D721Med (cell line): ENCODE measurements around the gene DLK1.

Experiments used
- DNase-seq: peaks from one replicate; pipeline ENCODE4 v3.0.0; 2011; ENCODE audit warnings: low spot score; ENCODE audit not compliant: insufficient read length
- FAIRE-seq: peaks from 2 replicates; lab custom pipeline; 2011; peaks lifted over from hg19 to GRCh38; lab: Jason Lieb, UNC
- TF ChIP-seq, protein P1 (sequence below): IDR thresholded peaks from 2 replicates; pipeline ENCODE4 v1.5.1; 2012; ENCODE audit warnings: mild to moderate bottlenecking, control low read depth; ENCODE audit not compliant: insufficient read depth; ENCODE audit errors: missing control alignments

DLK1 gene

DNA sequence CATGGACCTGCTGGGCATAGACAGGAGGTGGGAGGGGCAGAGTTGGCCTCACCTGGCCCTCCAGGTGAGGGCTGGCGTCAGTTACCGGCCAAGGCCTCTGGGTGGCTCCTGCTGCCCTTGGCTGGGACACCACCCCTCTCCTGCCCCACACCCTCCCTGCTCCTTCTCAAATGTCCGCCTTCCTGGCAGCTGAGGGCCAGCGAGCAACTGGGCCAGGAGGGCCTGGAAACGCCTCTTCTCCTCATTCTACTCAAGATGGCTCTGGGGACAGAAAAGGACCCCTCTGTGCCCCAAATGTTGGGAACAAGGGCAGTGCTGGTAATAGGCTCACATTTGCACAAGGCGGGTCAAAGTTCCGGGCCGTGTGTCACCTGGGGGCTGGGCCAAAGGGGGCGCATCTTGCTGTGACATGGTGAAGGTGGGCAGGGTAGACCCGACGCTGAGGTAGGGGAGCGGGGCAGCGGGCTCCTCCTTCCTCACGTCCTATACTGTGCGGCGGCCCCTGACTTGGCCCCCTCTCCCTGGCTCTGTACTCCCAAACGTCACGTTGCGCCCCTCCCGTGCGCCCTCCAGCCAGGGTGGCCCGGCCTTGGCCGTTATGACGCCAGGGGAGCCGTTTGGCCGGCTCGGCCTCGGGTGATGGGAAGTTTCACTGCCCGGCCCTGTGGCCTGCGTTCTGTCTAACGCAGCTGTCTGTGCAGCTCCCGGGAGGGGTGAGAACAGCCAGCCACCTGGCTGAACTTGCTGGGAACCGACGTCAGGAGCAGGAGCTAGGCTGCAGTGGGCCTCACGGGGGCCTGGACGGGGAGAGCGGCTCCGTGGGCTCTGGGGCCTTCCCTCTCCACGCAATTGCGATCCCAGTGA, 18.0 kb upstream of the DLK1 start:
- no peak for FAIRE-seq

DNA sequence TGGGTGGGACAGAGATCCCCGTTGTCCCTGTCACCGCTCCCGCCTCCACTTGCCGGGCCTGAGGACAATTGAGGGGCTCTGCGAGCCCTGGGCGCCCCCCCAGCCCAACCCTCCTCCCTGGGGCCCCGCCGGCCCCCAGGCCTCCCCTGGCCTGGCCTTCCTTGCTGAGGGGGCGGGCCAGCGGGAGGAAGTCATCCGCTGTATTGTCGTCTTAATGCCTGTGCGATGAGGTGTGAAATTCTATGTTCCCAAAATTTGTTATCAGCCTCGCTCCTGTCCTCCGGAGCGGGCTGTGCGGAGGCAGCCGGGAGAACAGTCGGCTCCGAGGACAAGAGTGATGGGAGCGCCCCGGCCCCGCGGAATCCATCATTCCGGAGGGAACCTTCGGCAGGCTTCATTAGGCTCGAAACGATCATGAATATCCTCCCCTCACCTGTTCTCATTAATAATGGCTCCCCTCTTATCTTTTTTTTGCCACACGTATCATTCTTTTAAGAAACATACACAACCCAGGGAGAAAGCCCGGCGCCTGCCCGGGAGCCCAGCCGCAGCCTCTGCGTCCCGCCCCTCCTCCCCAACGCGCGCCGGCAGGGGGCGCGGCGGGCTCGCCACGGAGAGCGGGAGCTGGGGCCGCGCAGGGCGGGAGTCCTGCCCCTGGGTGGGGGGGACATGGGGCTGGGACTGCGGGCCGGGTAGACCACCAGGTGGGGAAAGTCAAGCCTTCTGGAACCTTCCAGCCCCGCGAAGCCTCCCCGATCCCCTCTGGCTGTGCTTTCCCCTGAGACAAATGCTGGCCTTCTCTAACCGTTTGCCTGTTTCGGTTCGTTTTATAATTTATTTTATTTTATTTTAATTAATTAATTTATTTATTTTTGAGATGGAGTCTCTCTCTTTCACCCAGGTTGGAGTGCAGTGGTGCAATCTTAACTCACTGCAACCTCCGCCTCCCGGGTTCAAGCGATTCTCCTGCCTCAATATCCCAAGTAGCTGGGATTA, 17.1 kb upstream of the DLK1 start:
- FAIRE-seq (no peak), DNase-seq (no peak)

More for the DNA sequence above, 18.0 kb upstream of the DLK1 start:
- no peak for DNase-seq
- TF ChIP-seq, protein P1, sequence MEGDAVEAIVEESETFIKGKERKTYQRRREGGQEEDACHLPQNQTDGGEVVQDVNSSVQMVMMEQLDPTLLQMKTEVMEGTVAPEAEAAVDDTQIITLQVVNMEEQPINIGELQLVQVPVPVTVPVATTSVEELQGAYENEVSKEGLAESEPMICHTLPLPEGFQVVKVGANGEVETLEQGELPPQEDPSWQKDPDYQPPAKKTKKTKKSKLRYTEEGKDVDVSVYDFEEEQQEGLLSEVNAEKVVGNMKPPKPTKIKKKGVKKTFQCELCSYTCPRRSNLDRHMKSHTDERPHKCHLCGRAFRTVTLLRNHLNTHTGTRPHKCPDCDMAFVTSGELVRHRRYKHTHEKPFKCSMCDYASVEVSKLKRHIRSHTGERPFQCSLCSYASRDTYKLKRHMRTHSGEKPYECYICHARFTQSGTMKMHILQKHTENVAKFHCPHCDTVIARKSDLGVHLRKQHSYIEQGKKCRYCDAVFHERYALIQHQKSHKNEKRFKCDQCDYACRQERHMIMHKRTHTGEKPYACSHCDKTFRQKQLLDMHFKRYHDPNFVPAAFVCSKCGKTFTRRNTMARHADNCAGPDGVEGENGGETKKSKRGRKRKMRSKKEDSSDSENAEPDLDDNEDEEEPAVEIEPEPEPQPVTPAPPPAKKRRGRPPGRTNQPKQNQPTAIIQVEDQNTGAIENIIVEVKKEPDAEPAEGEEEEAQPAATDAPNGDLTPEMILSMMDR: no peak

DNA sequence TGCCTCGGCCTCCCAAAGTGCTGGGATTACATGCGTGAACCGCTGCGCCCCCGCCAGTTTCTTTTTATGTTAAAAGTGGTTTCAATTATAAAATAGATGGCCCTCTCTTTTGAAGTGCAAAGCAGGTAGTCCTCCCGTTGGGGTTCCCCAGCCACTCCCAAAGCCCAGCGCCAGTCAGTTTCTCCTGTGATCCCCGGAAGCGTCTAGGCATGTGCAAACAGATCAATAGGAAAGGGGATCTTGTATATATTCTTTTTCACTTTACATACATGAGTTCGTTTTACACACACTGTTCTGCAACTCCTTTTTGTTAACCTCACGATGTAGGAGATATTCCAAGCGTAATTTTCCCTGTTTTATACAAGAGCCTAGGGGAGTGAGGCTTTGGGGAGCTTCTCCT, 16.3 kb upstream of the DLK1 start:
- DNase-seq: no peak
- no peak for FAIRE-seq
- TF ChIP-seq, protein P1: no peak

More for the DNA sequence above, 17.1 kb upstream of the DLK1 start:
- TF ChIP-seq, protein P1: peak; percentile 29

DNA sequence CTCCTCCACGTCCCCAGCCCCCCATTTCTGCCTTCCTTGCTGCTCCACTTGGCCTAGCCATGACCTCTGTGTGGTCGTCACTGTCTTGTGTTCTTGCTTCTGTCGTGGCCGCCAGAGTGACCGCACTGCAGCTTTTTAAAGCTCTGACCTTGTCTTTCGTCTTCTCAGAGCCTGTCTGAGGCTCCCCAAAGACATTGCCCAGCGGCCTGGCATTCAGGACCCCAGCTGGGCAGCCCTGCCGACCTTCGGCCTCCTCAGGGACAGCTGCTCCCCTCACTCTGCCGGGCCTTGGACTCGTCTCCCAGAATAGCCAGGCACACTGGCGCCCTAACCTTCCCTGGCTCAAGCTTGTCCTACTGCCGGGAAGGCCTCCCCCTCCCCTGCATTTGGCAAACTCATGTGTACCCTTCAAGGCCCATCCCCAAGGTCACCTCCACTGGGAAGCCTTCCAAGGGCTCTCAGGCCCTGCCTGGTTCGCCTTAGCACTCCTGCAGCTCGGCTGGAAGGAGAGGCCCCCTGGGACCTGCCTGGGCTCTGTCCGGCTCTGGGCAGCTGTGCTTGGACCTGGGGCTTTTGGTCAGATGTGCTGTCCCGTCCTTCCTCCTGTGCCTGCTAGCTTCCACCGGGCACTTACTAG, 15.7 kb upstream of the DLK1 start:
- FAIRE-seq (no peak), DNase-seq (no peak)
- TF ChIP-seq, protein P1: no peak

DNA sequence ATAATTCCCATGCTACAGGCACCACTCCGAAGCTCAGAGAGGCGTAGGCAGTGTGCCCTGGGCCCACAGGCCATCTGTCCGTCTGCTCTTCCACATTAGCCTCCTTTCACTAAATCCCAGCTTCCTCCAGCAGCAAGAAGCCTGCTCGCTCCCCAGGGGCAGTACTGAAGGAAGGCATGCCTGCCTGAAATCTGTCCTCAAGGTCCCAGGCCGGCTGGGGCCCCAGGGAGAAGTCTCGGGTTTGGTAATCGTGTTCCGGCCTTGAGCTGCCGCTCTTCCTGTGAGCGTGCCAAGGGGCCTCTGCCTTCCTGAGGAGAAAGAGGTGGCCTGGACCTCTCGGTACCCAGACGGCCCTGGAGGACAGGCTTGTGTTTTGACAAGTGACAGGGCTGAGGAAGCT, 15.2 kb upstream of the DLK1 start:
- TF ChIP-seq, protein P1: no peak
- no peak for DNase-seq
- no peak for FAIRE-seq

DNA sequence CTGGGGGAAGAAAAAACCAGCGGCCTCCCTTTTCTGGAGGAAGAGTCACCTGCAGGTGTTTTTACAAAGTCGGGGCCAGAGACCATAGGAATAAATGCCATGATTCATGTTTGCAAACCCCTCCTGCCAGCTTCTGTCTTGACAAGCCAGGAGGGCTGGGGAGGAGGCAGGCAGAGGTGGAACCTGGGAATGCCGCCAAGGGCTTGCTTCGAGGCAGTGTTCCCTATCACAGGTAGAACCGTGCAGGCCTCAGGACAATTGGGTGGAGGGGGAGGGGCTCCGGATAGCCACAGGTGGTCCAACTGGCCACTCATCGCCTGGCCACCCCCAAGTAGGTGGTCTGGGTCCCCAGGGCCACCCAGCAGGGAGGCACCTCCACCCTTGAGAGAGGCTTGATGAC, 14.2 kb upstream of the DLK1 start:
- FAIRE-seq: no peak
- TF ChIP-seq, protein P1: no peak
- no peak for DNase-seq
